NOMO-1 treated with DMSO at 0.1 percent for 48 hours (cell line): ENCODE measurements around the gene RAB34.

ENCODE experiments used
- DNase-seq: peaks from one replicate; lab custom pipeline; 2025; ENCODE audit not compliant: unreplicated experiment; lab: John Stamatoyannopoulos, UW

Gene RAB34

GRCh38 chr17:28688481-28688880, 29.2 kb downstream of the RAB34 start:
- no peak for DNase-seq

- DNase-seq: no peak
These were observed 31.4 kb downstream of the RAB34 start for GRCh38 chr17:28686296-28686695.

DNA sequence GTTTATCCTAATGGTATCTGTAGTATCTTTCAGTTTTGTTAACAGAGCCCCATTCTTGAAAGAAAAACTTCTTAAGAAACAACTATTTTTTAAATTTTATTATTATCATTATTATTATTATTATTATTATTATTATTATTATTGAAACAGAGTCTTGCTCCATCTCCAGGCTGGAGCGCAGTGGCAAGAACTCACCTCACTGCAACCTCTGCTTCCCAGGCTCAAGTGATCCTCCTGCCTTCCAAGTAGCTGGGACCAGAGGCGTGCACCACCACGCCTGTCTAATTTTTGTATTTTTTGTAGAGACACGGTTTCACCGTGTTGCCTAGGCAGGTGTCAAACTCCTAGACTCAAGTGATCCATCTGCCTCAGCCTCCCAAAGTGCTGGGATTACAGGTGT, 32.3 kb downstream of the RAB34 start:
- DNase-seq: no peak

GRCh38 chr17:28684963-28685362, 32.7 kb downstream of the RAB34 start:
- DNase-seq: no peak

- DNase-seq: no peak
These were observed 35.0 kb downstream of the RAB34 start for GRCh38 chr17:28682655-28683054.

- DNase-seq: no peak
These were observed 41.7 kb downstream of the RAB34 start for GRCh38 chr17:28675980-28676379.

- no peak for DNase-seq
These were observed 42.2 kb downstream of the RAB34 start for GRCh38 chr17:28675490-28675889.

- no peak for DNase-seq
These were observed 47.8 kb downstream of the RAB34 start for GRCh38 chr17:28669918-28670317.

DNA sequence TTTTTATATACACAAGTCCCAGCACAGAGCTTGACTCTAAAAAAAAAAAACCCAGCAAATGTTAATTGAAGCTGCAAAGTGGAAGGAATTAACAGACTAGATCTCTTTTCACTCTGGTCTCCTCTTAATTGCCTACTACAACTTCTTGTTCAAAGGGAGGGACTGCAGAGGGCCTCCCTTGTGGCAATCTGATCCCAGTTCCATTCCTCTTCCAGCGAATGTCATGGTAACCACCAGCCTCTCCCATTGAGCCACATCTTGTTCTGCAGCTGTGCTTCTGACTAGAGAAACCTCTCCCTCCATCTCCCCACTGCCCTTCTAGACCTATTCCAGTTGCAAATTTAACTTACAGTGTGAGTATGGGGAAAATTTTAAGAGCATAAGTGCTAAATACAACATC, 49.8 kb downstream of the RAB34 start:
- no peak for DNase-seq

- DNase-seq: no peak
These were observed 51.7 kb downstream of the RAB34 start for GRCh38 chr17:28665994-28666393.
